ENCODE measurements around the gene ERO1B.
"Not testable (repeated sequence)": the region's sequence is repeated elsewhere in the genome, so short reads cannot be mapped to it uniquely, and the experiment has no call there.

The ERO1B gene

GRCh38 chr1:236281654-236282424 lies at the start of gene ERO1B:
TSS of gene ERO1B (minus strand) at chr1:236281958. CDS start at chr1:236281783, 175 bp downstream.
- peak; percentile 92 to 97 for DNase-seq

GRCh38 chr1:236331412-236331811 lies 49.7 kb upstream of the ERO1B start:
- not testable (repeated sequence) for DNase-seq

- no peak for DNase-seq
These were observed 44.7 kb upstream of the ERO1B start for GRCh38 chr1:236326432-236326831.

- DNase-seq, result no peak
These were observed 43.8 kb upstream of the ERO1B start for GRCh38 chr1:236325567-236325966.

GRCh38 chr1:236323819-236324411 lies 42.2 kb upstream of the ERO1B start:
- DNase-seq, result no peak

- DNase-seq, result no peak
These were observed 41.0 kb upstream of the ERO1B start for GRCh38 chr1:236322566-236323409.

GRCh38 chr1:236321101-236321500 lies 39.3 kb upstream of the ERO1B start:
- no peak for DNase-seq

GRCh38 chr1:236320671-236321070 lies 38.9 kb upstream of the ERO1B start:
- no peak for DNase-seq

- no peak for DNase-seq
These were observed 38.5 kb upstream of the ERO1B start for GRCh38 chr1:236320214-236320613.

- DNase-seq, result no peak
These were observed 34.7 kb upstream of the ERO1B start for GRCh38 chr1:236316437-236316836.

- no peak for DNase-seq
These were observed 33.8 kb upstream of the ERO1B start for GRCh38 chr1:236315518-236315917.

- no peak for DNase-seq
These were observed 33.3 kb upstream of the ERO1B start for GRCh38 chr1:236315092-236315491.

- DNase-seq, result not testable (repeated sequence)
These were observed 32.3 kb upstream of the ERO1B start for GRCh38 chr1:236314050-236314449.

- no peak for DNase-seq
These were observed 31.7 kb upstream of the ERO1B start for GRCh38 chr1:236313427-236313826.

- DNase-seq, result no peak
These were observed 29.3 kb upstream of the ERO1B start for GRCh38 chr1:236311040-236311439.

- DNase-seq, result no peak
These were observed 27.1 kb upstream of the ERO1B start for GRCh38 chr1:236308827-236309226.

GRCh38 chr1:236307435-236307834 lies 25.7 kb upstream of the ERO1B start:
- DNase-seq, result no peak

GRCh38 chr1:236304682-236305081 lies 22.9 kb upstream of the ERO1B start:
- DNase-seq, result no peak

- DNase-seq, result no peak
These were observed 21.9 kb upstream of the ERO1B start for GRCh38 chr1:236303675-236304074.

GRCh38 chr1:236302941-236303340 lies 21.2 kb upstream of the ERO1B start:
- DNase-seq, result no peak

GRCh38 chr1:236301958-236302335 lies 20.2 kb upstream of the ERO1B start:
- no peak for DNase-seq

- DNase-seq, result no peak
These were observed 19.6 kb upstream of the ERO1B start for GRCh38 chr1:236301080-236301957.

- DNase-seq, result no peak
These were observed 15.4 kb upstream of the ERO1B start for GRCh38 chr1:236297161-236297560.
